Gastroesophageal sphincter (tissue), 4 donors: Measurements from ENCODE around the gene KIF16B. TPM values are rescaled to one million over a fixed set of nuclear protein-coding genes. Genes with fewer than 3 reads are reported as not detected.

Experiments
- ATAC-seq: fragments of 150-250 bp; one replicate; pipeline ENCODE4 v1.9.1; 2016; ENCODE audit warnings: mild to moderate bottlenecking, moderate library complexity
- H3K27ac ChIP-seq, 4 donors: fragments of 200-600 bp; sonication (generic) in 3 of 4; 1 replicate in 3 of 4; 2 replicates in 1 of 4; pipeline ENCODE4 v1.5.1; 2016 to 2019
- H3K27me3 ChIP-seq: fragments of 200-600 bp; sonication (generic); one replicate; pipeline ENCODE4 v1.5.1; 2019
- H3K36me3 ChIP-seq, 2 donors: fragments of 200-600 bp; sonication (generic); one replicate each; pipeline ENCODE4 v1.5.1; 2019; ENCODE audit warnings: control low read depth in 1 of 2
- H3K4me1 ChIP-seq, 3 donors: fragments of 200-600 bp; sonication (generic); 1 replicate in 2 of 3; 2 replicates in 1 of 3; pipeline ENCODE4 v1.5.1; 2016 to 2019; ENCODE audit warnings: control low read depth in 2 of 3
- H3K4me3 ChIP-seq, 2 donors: fragments of 200-600 bp; sonication (generic); one replicate each; pipeline ENCODE4 v1.5.1; 2019; ENCODE audit warnings: mild to moderate bottlenecking in 1 of 2, moderate library complexity in 1 of 2
- H3K9me3 ChIP-seq, 3 donors: fragments of 200-600 bp; sonication (generic); one replicate each; pipeline ENCODE4 v1.5.1; 2017 to 2019; ENCODE audit warnings: control low read depth in 2 of 3
- CTCF ChIP-seq, 4 experiments: fragments of 200-600 bp in 2 of 4; fragments of 450-650 bp in 2 of 4; sonication (generic) in 1 of 4; IDR thresholded peaks; one replicate each; pipeline ENCODE4 v1.5.1; 2017 to 2019; ENCODE audit warnings: antibody characterized with exemption in 4 of 4, mild to moderate bottlenecking in 2 of 4, moderate library complexity in 2 of 4
- EP300 ChIP-seq: sonication (generic); formaldehyde crosslinking; IDR thresholded peaks from one replicate; pipeline ENCODE4 v1.6.1; 2017; ENCODE audit warnings: antibody characterized with exemption, mild to moderate bottlenecking
- POLR2A ChIP-seq, 2 donors: fragments of 450-650 bp; IDR thresholded peaks; one replicate each; pipeline ENCODE4 v1.6.1; 2017; ENCODE audit warnings: antibody characterized with exemption in 2 of 2, mild to moderate bottlenecking in 2 of 2, moderate library complexity in 1 of 2
- POLR2AphosphoS5 ChIP-seq: sonication (generic); formaldehyde crosslinking; IDR thresholded peaks from one replicate; pipeline ENCODE4 v1.6.1; 2017; ENCODE audit warnings: antibody characterized with exemption
- WGBS, 2 donors: methylation state at CpG; one replicate each; pipeline ENCODE4 v1.1.5; 2018; ENCODE audit warnings: low coverage in 1 of 2; 5-methylcytosine and 5-hydroxymethylcytosine counted together
- total RNA-seq, 4 donors: library from RNA; depleted of rRNA; stranded (reverse); fragments of >200 nt; gene quantifications; one replicate each; pipeline ENCODE4 v1.1.0, GENCODE V29; 2016

The KIF16B gene
- total RNA-seq, 4 donors from 2014 or later, result 15.9 to 26.6 (median 22.2) TPM

DNA sequence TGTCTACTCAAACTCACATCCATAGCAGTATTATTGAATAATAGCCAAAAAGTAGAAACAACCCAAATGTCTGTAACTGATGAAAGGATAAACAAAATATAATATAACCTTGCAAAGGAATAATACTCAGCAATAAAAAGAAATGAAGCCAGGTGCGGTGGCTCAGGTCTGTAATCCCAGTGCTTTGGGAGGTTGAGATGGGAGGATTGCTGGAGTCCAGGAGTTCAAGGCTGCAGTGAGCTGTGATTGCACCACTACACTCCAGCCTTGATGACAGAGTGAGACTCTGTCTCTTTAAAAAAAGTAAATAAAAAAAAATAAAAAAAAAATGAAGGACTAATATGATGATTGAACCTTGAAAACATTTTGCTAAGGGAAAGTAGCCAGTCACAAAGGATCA is 22.1 kb upstream of the KIF16B start:
- H3K36me3 ChIP-seq, result no peaks in the 10 kb centered on the region
- ATAC-seq, result no peak
- TF ChIP-seq EP300 (no peak), POLR2AphosphoS5 (no peak), CTCF (IDR thresholded peaks at IDR 0.05) (no peak), POLR2A (IDR thresholded peaks at IDR 0.05) (no peak)
- no peaks in the 10 kb centered on the region for H3K27me3 ChIP-seq
- no peak overlapping the region for H3K4me3 ChIP-seq
- H3K9me3 ChIP-seq, result no peaks in the 10 kb centered on the region
- no peaks in the 10 kb centered on the region for H3K4me1 ChIP-seq
- H3K27ac ChIP-seq, result no peak overlapping the region
- WGBS, 2 donors, result 89% methylated on average over 1 of the region's 1 CpG; no CpG with 5 or more reads in 1 of the 2 donors

DNA sequence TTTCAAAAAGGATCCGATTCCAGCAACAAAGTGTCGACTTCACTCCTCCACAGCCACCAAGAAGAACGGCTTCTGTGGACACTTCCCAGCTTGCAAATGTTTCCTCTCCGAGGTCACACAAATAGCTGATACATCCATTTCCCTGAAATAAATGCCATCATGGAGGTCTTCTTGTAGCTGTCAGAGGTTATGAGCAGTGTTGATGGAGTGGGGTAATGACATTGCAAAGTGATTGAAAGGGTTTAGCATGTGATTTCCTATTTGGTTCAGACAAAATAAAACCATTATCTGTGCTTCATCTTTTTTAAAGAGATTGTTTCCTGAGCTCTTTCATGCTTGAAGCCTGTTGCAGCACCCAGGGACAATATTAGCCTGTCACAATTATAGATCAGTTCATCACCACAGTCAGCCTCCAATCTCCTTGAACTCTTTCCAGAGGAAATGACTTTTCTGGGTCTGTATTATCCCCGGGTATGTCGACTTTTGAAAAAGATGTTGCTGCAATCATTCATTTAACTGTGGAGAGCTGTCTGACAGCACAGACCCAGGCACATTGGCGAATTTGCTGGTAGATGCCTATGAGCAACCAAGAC is 16.9 kb upstream of the KIF16B start:
- TF ChIP-seq CTCF (IDR thresholded peaks at IDR 0.05) (no peak), POLR2A (IDR thresholded peaks at IDR 0.05) (no peak), EP300 (no peak)
- no peak for ATAC-seq
- no peak overlapping the region for H3K4me3 ChIP-seq
- H3K4me1 ChIP-seq, result no peaks in the 10 kb centered on the region
- no peaks in the 10 kb centered on the region for H3K9me3 ChIP-seq
- no peaks in the 10 kb centered on the region for H3K36me3 ChIP-seq
- H3K27me3 ChIP-seq, result peaks cover 29% of the 10 kb centered on the region
- 42 to 43% methylated on average over 6 of the region's 7 CpGs for WGBS, 2 donors
- H3K27ac ChIP-seq, result no peak overlapping the region

GRCh38 chr20:16589623-16590022 is 16.4 kb upstream of the KIF16B start:
- no peaks in the 10 kb centered on the region for H3K36me3 ChIP-seq
- H3K27ac ChIP-seq, result no peak overlapping the region
- ATAC-seq, result no peak
- H3K9me3 ChIP-seq, result no peaks in the 10 kb centered on the region
- no peaks in the 10 kb centered on the region for H3K4me1 ChIP-seq
- H3K27me3 ChIP-seq, result peaks cover 34% of the 10 kb centered on the region
- TF ChIP-seq POLR2A (IDR thresholded peaks at IDR 0.05) (no peak), POLR2AphosphoS5 (no peak), CTCF (IDR thresholded peaks at IDR 0.05) (no peak), EP300 (no peak)
- no peak overlapping the region for H3K4me3 ChIP-seq
- WGBS, 2 donors, result 79 to 91% methylated on average over 6 to 8 of the region's 9 CpGs

- Histone ChIP-seq H3K9me3 (no peaks in the 10 kb centered on the region), H3K4me3 (no peak overlapping the region), H3K4me1 (no peaks in the 10 kb centered on the region), H3K27ac (no peak overlapping the region), H3K27me3 (peaks cover 38% of the 10 kb centered on the region), H3K36me3 (no peaks in the 10 kb centered on the region)
- TF ChIP-seq POLR2AphosphoS5, result no peak
- TF ChIP-seq CTCF (IDR thresholded peaks at IDR 0.05), result no peak
- no peak for TF ChIP-seq POLR2A (IDR thresholded peaks at IDR 0.05)
- TF ChIP-seq EP300, result no peak
- ATAC-seq, result no peak
- 82 to 95% methylated on average over 3 to 5 of the region's 5 CpGs for WGBS, 2 donors
Observed at GRCh38 chr20:16588241-16588640, 15.0 kb upstream of the KIF16B start.

- Histone ChIP-seq H3K4me1 (no peaks in the 10 kb centered on the region), H3K4me3 (no peak overlapping the region), H3K36me3 (no peaks in the 10 kb centered on the region), H3K27ac (no peak overlapping the region), H3K9me3 (no peaks in the 10 kb centered on the region), H3K27me3 (peaks cover 38% of the 10 kb centered on the region)
- TF ChIP-seq CTCF (IDR thresholded peaks at IDR 0.05) (no peak), POLR2AphosphoS5 (no peak), EP300 (no peak), POLR2A (IDR thresholded peaks at IDR 0.05) (no peak)
- 43 to 88% methylated on average over 1 to 2 of the region's 2 CpGs for whole genome bisulfite sequencing, 2 donors
- ATAC-seq, result no peak
Observed at GRCh38 chr20:16587066-16587465, 13.8 kb upstream of the KIF16B start.
